ENCODE measurements around the gene KRTAP1-5. TPM values are rescaled to one million over a fixed set of nuclear protein-coding genes. Genes with fewer than 3 reads are reported as not detected.

The KRTAP1-5 gene
- polyA plus RNA-seq, 1 of the 3 experiments (the other 2 are of a cell fraction), result not detected

GRCh38 chr17:41013181-41013580 lies 13.8 kb downstream of the KRTAP1-5 start (continued):
- TF ChIP-seq REST (IDR thresholded peaks at IDR 0.05; ENCODE audit: low read depth, low read length), result no peak

DNA sequence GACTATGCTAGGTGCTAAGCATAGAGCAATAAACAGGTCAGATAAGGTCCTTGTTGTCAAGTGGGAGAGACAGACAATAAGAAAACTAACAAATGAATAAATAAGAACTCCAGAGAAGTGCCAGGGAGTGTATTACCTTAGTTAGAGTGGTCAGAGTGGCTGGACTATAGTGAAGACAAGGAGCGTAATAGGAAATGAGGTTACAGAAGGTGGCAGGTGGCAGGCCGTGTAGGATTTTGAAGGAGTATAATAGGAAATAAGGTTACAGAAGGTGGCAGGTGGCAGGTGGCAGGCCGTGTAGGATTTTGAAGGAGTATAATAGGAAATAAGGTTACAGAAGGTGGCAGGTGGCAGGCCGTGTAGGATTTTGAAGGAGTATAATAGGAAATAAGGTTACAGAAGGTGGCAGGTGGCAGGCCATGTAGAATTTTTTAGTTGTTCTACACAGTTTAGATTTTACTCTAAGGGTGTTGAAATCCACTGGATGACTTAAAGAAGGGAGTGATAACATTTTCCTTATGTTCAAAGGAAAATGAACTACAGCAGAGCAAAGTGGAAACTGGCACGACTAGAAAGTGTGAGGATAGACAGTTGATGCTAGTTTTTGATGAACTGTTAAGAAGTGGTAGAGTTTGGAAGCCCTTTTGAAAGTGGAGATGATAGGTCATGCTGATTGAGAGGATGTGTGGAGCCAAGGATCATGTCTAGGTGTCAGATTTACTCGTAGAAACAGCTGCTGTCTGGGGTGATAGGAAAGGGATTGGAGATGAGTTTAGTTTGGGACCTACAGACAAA lies 14.5 kb downstream of the KRTAP1-5 start:
- Histone ChIP-seq H3K9me2 (no peaks in the 10 kb centered on the region), H3K27me3 (ENCODE audit: insufficient read depth) (peaks cover 41% of the 10 kb centered on the region; the same call in 1 of the 2 replicates), H2AFZ (ENCODE audit: low read depth) (no peak overlapping the region), H3F3A (replicated peaks; ENCODE audit: insufficient read depth) (no peaks in the 10 kb centered on the region), H3K9me3 (no peaks in the 10 kb centered on the region), H3K4me2 (no peak overlapping the region), H3K36me3 (replicated peaks in 1 of 2; ENCODE audit: control insufficient read depth in 1 of 2, insufficient read depth in 2 of 2, low read length in 1 of 2) (no peaks in the 10 kb centered on the region), H3K4me3 (ENCODE audit: low read depth in 2 of 2, low read length in 1 of 2) (no peak overlapping the region), H3K4me1 (ENCODE audit: control insufficient read depth in 1 of 2, insufficient read depth in 2 of 2, low read depth in 1 of 2, low read length in 1 of 2) (no peaks in the 10 kb centered on the region), H3K79me2 (ENCODE audit: insufficient read depth) (no peaks in the 10 kb centered on the region), H3K9ac (no peak overlapping the region), H3K27ac (ENCODE audit: low read depth in 2 of 2, low read length in 1 of 2) (no peak overlapping the region), H4K20me1 (ENCODE audit: insufficient read depth) (no peaks in the 10 kb centered on the region)
- CTCF ChIA-PET, result no interaction called here
- no peak for DNase-seq
- 17% methylated on average over 6 of the region's 6 CpGs for WGBS (ENCODE audit: low lambda C conversion rate)
- POLR2A ChIA-PET, result no interaction called here
- TF ChIP-seq, protein P1, sequence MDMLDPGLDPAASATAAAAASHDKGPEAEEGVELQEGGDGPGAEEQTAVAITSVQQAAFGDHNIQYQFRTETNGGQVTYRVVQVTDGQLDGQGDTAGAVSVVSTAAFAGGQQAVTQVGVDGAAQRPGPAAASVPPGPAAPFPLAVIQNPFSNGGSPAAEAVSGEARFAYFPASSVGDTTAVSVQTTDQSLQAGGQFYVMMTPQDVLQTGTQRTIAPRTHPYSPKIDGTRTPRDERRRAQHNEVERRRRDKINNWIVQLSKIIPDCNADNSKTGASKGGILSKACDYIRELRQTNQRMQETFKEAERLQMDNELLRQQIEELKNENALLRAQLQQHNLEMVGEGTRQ (IDR thresholded peaks at IDR 0.05; ENCODE audit: borderline replicate concordance, low read depth, low read length), result no peak
- TF ChIP-seq, protein P2, sequence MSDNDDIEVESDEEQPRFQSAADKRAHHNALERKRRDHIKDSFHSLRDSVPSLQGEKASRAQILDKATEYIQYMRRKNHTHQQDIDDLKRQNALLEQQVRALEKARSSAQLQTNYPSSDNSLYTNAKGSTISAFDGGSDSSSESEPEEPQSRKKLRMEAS (IDR thresholded peaks at IDR 0.05; ENCODE audit: low read depth), result no peak
- TF ChIP-seq RFX5 (IDR thresholded peaks at IDR 0.05; ENCODE audit: low read length), result no peak
- TF ChIP-seq REST (IDR thresholded peaks at IDR 0.05; ENCODE audit: low read depth, low read length), result no peak
- TF ChIP-seq CHD2 (IDR thresholded peaks at IDR 0.05; ENCODE audit: low read length, partially characterized antibody), result no peak
- TF ChIP-seq MEF2A (IDR thresholded peaks at IDR 0.05; ENCODE audit: borderline replicate concordance, low read depth), result no peak
- no peak for TF ChIP-seq NRF1 (IDR thresholded peaks at IDR 0.05; ENCODE audit: low read depth, low read length)
- no peak for TF ChIP-seq FOSL2 (IDR thresholded peaks at IDR 0.05; ENCODE audit: borderline replicate concordance, low read depth)
- TF ChIP-seq, protein P3, sequence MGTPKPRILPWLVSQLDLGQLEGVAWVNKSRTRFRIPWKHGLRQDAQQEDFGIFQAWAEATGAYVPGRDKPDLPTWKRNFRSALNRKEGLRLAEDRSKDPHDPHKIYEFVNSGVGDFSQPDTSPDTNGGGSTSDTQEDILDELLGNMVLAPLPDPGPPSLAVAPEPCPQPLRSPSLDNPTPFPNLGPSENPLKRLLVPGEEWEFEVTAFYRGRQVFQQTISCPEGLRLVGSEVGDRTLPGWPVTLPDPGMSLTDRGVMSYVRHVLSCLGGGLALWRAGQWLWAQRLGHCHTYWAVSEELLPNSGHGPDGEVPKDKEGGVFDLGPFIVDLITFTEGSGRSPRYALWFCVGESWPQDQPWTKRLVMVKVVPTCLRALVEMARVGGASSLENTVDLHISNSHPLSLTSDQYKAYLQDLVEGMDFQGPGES (IDR thresholded peaks at IDR 0.05; ENCODE audit: low read depth, low read length), result no peak
- no peak for TF ChIP-seq RCOR1 (IDR thresholded peaks at IDR 0.05; ENCODE audit: low read length)
- TF ChIP-seq ELF1 (IDR thresholded peaks at IDR 0.05), result no peak
- no peak for TF ChIP-seq PBX3 (IDR thresholded peaks at IDR 0.05)
- no peak for TF ChIP-seq TEAD4 (IDR thresholded peaks at IDR 0.05; ENCODE audit: borderline replicate concordance, insufficient read depth)
- TF ChIP-seq NFIC (IDR thresholded peaks at IDR 0.05; ENCODE audit: borderline replicate concordance), result no peak
- no peak for TF ChIP-seq EZH2phosphoT487 (IDR thresholded peaks at IDR 0.05; ENCODE audit: borderline replicate concordance, low read depth)

Measured in SK-N-SH (cell line).